NAMALWA (cell line): ENCODE measurements around the gene OR4X1.
"Not testable (repeated sequence)": the region's sequence is repeated elsewhere in the genome, so short reads cannot be mapped to it uniquely, and the experiment has no call there.

ENCODE experiments used
- DNase-seq: peaks from one replicate; pipeline ENCODE4 v3.0.0-alpha.2; 2015; ENCODE audit warnings: low spot score

Gene OR4X1, protein sequence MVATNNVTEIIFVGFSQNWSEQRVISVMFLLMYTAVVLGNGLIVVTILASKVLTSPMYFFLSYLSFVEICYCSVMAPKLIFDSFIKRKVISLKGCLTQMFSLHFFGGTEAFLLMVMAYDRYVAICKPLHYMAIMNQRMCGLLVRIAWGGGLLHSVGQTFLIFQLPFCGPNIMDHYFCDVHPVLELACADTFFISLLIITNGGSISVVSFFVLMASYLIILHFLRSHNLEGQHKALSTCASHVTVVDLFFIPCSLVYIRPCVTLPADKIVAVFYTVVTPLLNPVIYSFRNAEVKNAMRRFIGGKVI

DNA sequence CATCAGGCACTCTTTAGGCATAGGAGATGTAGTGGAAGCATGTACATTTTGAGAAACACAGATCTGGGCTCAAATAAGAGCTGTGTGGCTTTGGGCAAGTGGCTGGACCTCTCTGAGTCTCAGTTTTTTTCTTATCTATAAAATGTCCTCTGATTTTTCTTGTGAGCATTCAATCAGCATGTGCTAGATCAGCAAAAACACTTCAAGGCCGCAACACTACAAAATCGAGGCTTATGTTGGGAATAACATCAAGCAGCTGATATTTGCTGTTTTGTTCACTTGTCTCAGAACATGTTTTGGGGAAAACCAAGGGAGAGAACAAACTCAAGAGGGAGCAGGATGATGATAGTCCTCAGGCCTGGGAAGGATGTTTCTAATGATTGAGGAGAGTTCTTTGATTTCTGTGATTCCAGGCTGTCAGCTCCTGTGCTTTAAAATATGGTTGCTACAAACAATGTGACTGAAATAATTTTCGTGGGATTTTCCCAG, at the start of gene OR4X1:
Gene OR4X1 (plus strand): TSS at position 439 of the 489 bp plus-strand sequence. CDS start 0 bp downstream, at position 439.
- no peak for DNase-seq

- no peak for DNase-seq
Measured at GRCh38 chr11:48216510-48216909, 47.2 kb upstream of the OR4X1 start, which contains the start of gene OR4B1. Gene OR4B1, plus strand, starts transcription at chr11:48216810. Its CDS starts 0 bp downstream, at chr11:48216810.

- no peak for DNase-seq
Measured at GRCh38 chr11:48228761-48229160, 34.9 kb upstream of the OR4X1 start.

DNA sequence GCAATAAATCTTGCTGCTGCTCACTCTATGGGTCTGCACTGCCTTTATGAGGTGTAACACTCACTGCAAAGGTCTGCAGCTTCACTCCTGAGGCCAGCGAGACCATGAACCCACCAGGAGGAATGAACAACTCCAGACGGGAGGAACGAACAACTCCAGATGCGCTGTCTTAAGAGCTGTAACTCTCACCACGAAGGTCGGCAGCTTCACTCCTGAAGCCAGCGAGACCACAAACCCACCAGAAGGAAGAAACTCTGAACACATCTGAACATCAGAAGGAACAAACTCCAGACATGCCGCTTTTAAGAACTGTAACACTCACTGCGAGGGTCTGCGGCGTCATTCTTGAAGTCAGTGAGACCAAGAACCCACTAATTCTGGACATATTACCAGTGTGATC, 33.6 kb upstream of the OR4X1 start:
- not testable (repeated sequence) for DNase-seq

DNA sequence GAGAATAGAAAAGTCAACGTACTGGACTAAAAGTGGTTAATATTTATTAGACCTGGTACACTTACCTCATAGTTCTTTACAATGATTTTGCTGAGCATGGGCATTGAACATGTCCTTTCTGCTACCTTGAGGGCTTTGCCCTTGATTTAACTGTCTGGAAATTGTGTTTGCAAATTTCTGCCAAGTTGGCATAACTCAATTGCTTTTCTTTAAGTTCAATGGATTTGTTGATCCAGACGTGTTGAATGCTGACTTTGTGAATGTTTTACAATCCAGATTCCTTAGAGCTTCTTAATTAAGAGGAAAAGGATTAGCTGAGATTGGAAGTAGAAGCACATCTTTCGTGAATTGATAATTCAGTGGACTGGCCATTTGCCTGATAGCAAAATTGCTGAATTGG, 25.9 kb upstream of the OR4X1 start:
- DNase-seq: no peak

- no peak for DNase-seq
Measured at GRCh38 chr11:48242501-48242900, 21.2 kb upstream of the OR4X1 start.

DNA sequence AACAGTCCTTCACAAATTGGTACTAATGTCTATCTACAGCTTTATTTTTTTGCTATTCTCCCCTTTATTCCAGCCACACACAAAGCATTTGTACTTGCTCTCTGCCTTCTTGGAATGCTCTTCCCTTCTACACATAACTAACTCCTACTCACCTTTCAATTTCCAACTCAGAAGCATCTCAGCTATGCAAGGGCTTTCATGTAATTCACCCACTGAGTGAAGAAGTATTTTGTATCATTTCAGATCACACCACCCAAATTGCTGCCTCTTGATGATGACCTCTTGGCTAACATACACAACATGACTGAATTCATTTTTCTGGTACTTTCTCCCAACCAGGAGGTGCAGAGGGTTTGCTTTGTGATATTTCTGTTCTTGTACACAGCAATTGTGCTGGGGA, 18.9 kb upstream of the OR4X1 start, which contains the start of gene OR4X2:
Gene OR4X2 (plus strand): TSS at position 301 of the 400 bp plus-strand sequence. CDS start 0 bp downstream, at position 301.
- DNase-seq: no peak

DNA sequence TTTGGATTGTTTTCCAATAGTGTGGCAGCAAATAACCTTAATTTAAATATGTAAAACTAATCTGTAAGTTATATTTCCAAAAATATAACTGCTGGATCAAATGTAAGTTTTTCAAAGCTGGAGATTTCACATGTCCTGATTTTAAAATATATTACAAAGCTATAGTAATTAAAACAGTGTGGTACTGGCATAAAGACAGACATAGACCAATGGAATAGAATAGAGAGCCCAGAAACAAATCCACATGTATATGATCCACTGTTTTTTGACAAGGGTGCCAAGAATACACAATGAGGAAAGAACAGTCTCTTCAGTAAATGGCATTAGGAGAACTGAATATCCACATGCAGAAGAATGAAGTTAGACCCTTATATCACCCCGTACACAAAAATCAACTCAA, 14.8 kb upstream of the OR4X1 start:
- DNase-seq: no peak

- no peak for DNase-seq
Measured at GRCh38 chr11:48261600-48261999, 2.1 kb upstream of the OR4X1 start.

DNA sequence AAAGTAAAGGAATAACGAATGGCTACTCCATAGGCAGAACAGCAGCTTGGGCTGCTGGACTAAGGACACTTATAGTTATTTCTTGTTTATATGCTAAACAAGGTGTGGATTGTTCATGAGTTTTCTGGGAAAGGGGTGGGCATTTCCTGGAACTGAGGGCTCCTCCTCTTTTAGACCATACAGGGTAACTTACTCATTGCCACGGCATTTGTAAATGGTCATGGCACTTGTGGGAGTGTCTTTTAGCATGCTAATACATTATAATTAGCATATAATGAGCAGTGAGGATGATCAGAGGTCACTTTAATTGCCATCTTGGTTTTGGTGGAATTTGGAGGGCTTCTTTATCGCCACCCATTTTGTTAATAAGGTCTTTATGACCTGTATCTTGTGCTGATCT, 7.0 kb downstream of the OR4X1 start:
- DNase-seq: no peak

GRCh38 chr11:48272606-48273005, 8.9 kb downstream of the OR4X1 start:
- no peak for DNase-seq

GRCh38 chr11:48305923-48306322, 42.3 kb downstream of the OR4X1 start, which contains the start of gene OR4S1:
Gene OR4S1, plus strand, starts transcription at chr11:48306223. Its CDS starts 0 bp downstream, at chr11:48306223.
- DNase-seq: no peak

DNA sequence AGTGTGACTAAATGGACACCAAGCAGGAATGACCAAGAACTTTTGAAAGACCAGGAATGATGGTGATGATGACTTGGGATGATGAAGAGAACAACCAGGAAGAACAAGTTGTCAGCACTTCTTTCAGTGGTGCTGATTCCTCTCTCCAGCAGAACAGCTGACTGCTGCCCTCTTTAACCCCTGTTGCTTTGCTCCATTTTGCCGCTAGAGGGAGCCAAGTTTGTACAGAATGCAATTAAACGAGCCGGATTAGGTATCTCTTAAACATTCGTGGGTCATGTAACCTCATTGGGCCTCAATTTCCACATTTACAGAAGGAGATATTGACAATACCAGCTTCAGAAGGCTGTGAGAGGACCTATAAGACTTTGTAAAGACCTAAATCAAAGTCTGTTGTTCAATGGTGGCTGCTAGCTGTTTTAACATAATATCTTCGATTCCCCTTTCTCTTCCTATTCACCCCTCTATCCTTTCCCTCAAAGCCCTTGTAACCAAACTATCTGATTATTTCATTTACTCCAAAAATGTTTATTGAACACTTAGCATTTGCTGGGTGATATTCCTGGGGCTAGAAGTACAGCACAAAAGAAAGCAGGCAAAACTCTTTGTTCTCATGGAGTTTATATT, 44.2 kb downstream of the OR4X1 start:
- peak; percentile 83 for DNase-seq

GRCh38 chr11:48313590-48313989, 49.9 kb downstream of the OR4X1 start:
- not testable (repeated sequence) for DNase-seq
